GM19395 (cell line): ENCODE data around the gene SPTBN1.
A peak's percentile ranks its signal among the peaks of the same experiment; 100 is the strongest.

Experiments
- ATAC-seq: cut with Tn5 transposase; IDR thresholded peaks from one replicate; pipeline ENCODE4 v1.9.1; 2021; ENCODE audit warnings: mild to moderate bottlenecking, moderate library complexity; ENCODE audit not compliant: unreplicated experiment

The SPTBN1 gene

GRCh38 chr2:54586494-54586893 is 130.4 kb downstream of the SPTBN1 start:
- ATAC-seq, result no peak

GRCh38 chr2:54587171-54588016 is 131.3 kb downstream of the SPTBN1 start:
- ATAC-seq, result no peak

GRCh38 chr2:54588244-54588899 is 132.2 kb downstream of the SPTBN1 start:
- no peak for ATAC-seq

GRCh38 chr2:54589038-54589339 is 132.9 kb downstream of the SPTBN1 start:
- no peak for ATAC-seq

- peak; percentile 51 for ATAC-seq
Measured at GRCh38 chr2:54589340-54590215, 133.5 kb downstream of the SPTBN1 start.

GRCh38 chr2:54590216-54591120 is 134.3 kb downstream of the SPTBN1 start:
- ATAC-seq, result no peak

- ATAC-seq, result no peak
Measured at GRCh38 chr2:54591551-54591950, 135.4 kb downstream of the SPTBN1 start.

- ATAC-seq, result no peak
Measured at GRCh38 chr2:54593249-54593648, 137.1 kb downstream of the SPTBN1 start.

- no peak for ATAC-seq
Measured at GRCh38 chr2:54594048-54594447, 137.9 kb downstream of the SPTBN1 start.

- ATAC-seq, result no peak
Measured at GRCh38 chr2:54595161-54595803, 139.2 kb downstream of the SPTBN1 start.

- no peak for ATAC-seq
Measured at GRCh38 chr2:54595999-54596902, 140.1 kb downstream of the SPTBN1 start.

GRCh38 chr2:54597153-54597848 is 141.2 kb downstream of the SPTBN1 start:
- ATAC-seq, result peak; percentile 46

- no peak for ATAC-seq
Measured at GRCh38 chr2:54598347-54599325, 142.5 kb downstream of the SPTBN1 start.

- ATAC-seq, result no peak
Measured at GRCh38 chr2:54599326-54599710, 143.2 kb downstream of the SPTBN1 start.

- ATAC-seq, result no peak
Measured at GRCh38 chr2:54599914-54600313, 143.8 kb downstream of the SPTBN1 start.

- ATAC-seq, result no peak
Measured at GRCh38 chr2:54601339-54601738, 145.2 kb downstream of the SPTBN1 start.

- peak; percentile 39 for ATAC-seq
Measured at GRCh38 chr2:54602736-54603322, 146.7 kb downstream of the SPTBN1 start.
